Fibroblast of the aortic adventitia (primary cell): Measurements from ENCODE around the gene SAPCD2. TPM values are rescaled to one million over a fixed set of nuclear protein-coding genes. Genes with fewer than 3 reads are reported as not detected.
A peak's percentile ranks its signal among the peaks of the same experiment; 100 is the strongest.

Experiments
- DNase-seq: peaks from one replicate; pipeline ENCODE4 v3.0.0-alpha.2; 2010; ENCODE audit warnings: low read depth
- H3K4me3 ChIP-seq: 2 replicates; pipeline ENCODE4 v1.5.1; 2011; ENCODE audit warnings: low read depth, mild to moderate bottlenecking, control low read depth, low read length, moderate library complexity
- total RNA-seq: library from RNA; depleted of rRNA; stranded (reverse); fragments of >200 nt; gene quantifications from 2 replicates; pipeline ENCODE4 v1.2.3, GENCODE V29; 2012; ENCODE audit warnings: low replicate concordance
- TF ChIP-seq, protein P1 (sequence below): IDR thresholded peaks from 2 replicates; pipeline ENCODE4 v1.5.1; 2011; ENCODE audit warnings: mild to moderate bottlenecking, low read length, control low read depth, inconsistent platforms; ENCODE audit not compliant: insufficient read depth

SAPCD2 gene
- total RNA-seq, 1 donor, result 1.5 TPM

DNA sequence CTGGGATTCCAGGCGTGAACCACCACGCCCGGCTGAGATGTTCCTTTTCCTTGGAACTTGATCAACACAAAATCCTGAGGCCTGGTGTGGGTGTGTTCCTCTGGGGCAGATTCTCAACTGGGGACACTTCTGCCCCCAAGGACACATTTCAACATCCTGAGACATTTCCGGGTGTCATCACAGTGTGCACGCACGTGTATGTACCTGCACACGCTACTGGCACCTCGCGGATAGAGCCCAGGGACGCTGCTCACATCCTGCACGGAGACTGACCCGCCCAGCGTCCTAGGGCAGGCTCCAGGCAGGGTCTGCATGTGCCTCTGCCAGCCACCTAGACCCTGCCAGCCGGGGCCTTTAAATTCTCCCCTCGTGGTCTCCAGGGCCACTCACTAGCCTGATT, 8.0 kb downstream of the SAPCD2 start:
- no peak overlapping the region for H3K4me3 ChIP-seq
- TF ChIP-seq, protein P1, sequence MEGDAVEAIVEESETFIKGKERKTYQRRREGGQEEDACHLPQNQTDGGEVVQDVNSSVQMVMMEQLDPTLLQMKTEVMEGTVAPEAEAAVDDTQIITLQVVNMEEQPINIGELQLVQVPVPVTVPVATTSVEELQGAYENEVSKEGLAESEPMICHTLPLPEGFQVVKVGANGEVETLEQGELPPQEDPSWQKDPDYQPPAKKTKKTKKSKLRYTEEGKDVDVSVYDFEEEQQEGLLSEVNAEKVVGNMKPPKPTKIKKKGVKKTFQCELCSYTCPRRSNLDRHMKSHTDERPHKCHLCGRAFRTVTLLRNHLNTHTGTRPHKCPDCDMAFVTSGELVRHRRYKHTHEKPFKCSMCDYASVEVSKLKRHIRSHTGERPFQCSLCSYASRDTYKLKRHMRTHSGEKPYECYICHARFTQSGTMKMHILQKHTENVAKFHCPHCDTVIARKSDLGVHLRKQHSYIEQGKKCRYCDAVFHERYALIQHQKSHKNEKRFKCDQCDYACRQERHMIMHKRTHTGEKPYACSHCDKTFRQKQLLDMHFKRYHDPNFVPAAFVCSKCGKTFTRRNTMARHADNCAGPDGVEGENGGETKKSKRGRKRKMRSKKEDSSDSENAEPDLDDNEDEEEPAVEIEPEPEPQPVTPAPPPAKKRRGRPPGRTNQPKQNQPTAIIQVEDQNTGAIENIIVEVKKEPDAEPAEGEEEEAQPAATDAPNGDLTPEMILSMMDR, result no peak
- DNase-seq, result no peak

- TF ChIP-seq, protein P1, result no peak
- H3K4me3 ChIP-seq, result no peak overlapping the region
- DNase-seq, result no peak
Measured at GRCh38 chr9:137058521-137059234, 11.7 kb downstream of the SAPCD2 start.

DNA sequence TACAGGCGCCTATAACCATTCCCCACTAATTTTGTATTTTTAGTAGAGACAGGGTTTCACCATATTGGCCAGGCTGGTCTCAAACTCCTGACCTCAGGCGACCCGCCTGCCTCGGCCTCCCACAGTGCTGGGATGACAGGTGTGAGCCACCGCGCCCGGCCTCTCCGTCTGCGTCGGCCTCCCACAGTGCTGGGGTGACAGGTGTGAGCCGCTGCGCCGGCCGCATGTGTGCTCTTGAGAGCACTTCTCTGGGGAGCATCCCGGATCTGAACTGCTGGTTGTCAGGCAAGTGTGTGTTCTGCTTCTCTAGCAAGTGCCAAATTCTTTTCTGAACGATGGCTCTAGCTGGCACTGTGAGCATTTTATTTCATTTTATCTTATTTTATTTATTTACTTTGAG, 12.8 kb downstream of the SAPCD2 start:
- TF ChIP-seq, protein P1, result no peak
- no peak overlapping the region for H3K4me3 ChIP-seq
- peak; percentile 45 for DNase-seq

GRCh38 chr9:137056739-137057415, 13.5 kb downstream of the SAPCD2 start:
- no peak for DNase-seq
- TF ChIP-seq, protein P1, result no peak
- H3K4me3 ChIP-seq, result no peak overlapping the region

- DNase-seq, result peak; percentile 97
- no peak overlapping the region for H3K4me3 ChIP-seq
- TF ChIP-seq, protein P1, result no peak
Measured at GRCh38 chr9:137055385-137056364, 14.7 kb downstream of the SAPCD2 start.

DNA sequence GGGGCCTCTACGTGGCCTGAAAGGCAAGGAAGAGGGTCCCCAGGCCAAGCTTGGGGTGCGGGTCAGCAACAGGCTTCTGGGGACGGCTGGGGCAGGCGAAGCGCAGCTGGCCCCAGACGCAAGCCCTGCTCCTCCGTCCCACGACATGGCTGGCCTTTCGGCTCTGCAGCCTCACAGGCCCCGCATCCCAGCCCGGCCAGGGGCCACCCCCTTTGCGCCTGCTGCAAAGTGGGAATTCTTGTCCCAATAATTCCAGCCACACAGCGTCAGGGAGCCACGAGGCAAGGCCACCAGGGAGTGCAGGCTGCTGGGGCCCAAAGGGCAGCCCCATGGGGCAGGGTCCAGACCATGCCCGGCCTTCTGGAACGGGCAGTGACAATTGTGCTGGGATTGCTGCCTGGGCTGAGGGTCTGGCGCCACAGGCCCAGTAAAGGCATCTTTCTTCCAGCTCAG, 15.4 kb downstream of the SAPCD2 start:
- H3K4me3 ChIP-seq, result no peak overlapping the region
- no peak for DNase-seq
- TF ChIP-seq, protein P1, result no peak
